NT2/D1 (cell line): ENCODE data around the gene EPHB2.
"Not testable (repeated sequence)": the region's sequence is repeated elsewhere in the genome, so short reads cannot be mapped to it uniquely, and the experiment has no call there.

Experiments
- DNase-seq: peaks from one replicate; pipeline ENCODE4 v3.0.0-alpha.2; 2011; ENCODE audit warnings: low read depth, low spot score
- H3K27me3 ChIP-seq: 2 replicates; pipeline ENCODE4 v1.6.0; 2011; ENCODE audit warnings: mild to moderate bottlenecking; ENCODE audit not compliant: insufficient read length, insufficient read depth
- H3K36me3 ChIP-seq: 2 replicates; pipeline ENCODE4 v1.6.1; 2011; ENCODE audit warnings: mild to moderate bottlenecking, low read length, mixed read lengths; ENCODE audit not compliant: insufficient read depth, insufficient read length
- H3K4me1 ChIP-seq: 2 replicates; pipeline ENCODE4 v1.5.1; 2011; ENCODE audit not compliant: insufficient read depth, insufficient read length
- H3K4me3 ChIP-seq: 2 replicates; pipeline ENCODE4 v1.5.1; 2011; ENCODE audit warnings: low read depth; ENCODE audit not compliant: insufficient read length
- H3K9ac ChIP-seq: 2 replicates; pipeline ENCODE4 v1.6.0; 2011; ENCODE audit warnings: low read depth; ENCODE audit not compliant: insufficient read length
- H3K9me3 ChIP-seq: 2 replicates; pipeline ENCODE4 v1.5.1; 2011; ENCODE audit warnings: mild to moderate bottlenecking, low read length; ENCODE audit not compliant: insufficient read depth
- SUZ12 ChIP-seq: IDR thresholded peaks from 2 replicates; pipeline ENCODE4 v1.6.1; 2011; ENCODE audit not compliant: insufficient read length, insufficient read depth; ENCODE audit errors: extremely low read depth
- YY1 ChIP-seq: IDR thresholded peaks from 2 replicates; pipeline ENCODE4 v1.6.1; 2011; ENCODE audit not compliant: insufficient read length, insufficient read depth
- ZNF274 ChIP-seq: IDR thresholded peaks from 2 replicates; pipeline ENCODE4 v1.6.1; 2011; ENCODE audit warnings: mild to moderate bottlenecking, low read depth, low read length

Gene EPHB2

DNA sequence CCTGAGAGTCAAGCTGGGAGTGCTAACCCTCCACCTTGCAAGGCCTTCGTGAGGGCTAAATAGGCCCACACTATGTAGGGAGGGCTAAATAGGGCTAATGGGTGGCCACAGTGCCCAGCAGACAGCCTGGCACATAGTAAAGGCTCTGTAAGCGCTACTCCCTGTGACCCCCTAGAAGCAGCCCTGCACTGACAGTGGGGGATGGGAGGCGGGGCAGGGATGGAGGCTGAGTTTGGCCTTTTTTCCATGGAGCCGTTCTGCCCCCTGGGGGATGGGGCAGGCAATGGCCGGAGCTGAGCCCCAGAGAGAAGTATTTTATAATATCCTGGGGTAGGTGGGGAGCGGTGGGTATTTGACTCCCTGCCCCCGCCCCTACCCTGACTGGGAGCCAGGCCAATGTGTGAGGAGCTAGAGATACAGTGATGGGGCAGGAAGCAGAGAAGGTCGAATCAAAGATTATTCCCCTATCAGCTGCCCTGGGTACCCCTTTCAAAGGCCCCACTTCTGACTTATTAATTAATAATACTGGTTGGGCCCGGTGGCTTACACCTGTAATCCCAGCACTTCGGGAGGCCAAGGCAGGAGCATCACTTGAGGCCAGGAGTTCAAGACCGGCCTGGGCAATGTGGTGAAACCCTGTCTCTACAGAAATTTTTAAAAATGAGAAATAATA lies 219.7 kb downstream of the EPHB2 start:
- DNase-seq = peak; percentile 33
- Histone ChIP-seq H3K4me3 (no peak overlapping the region), H3K9me3 (peaks cover 3% of the 10 kb centered on the region; the same call in 1 of the 2 replicates), H3K36me3 (no peaks in the 10 kb centered on the region), H3K27me3 (no peaks in the 10 kb centered on the region), H3K9ac (no peak overlapping the region), H3K4me1 (peaks cover 2% of the 10 kb centered on the region)
- no peak for TF ChIP-seq YY1
- no peak for TF ChIP-seq SUZ12
- no peak for TF ChIP-seq ZNF274

GRCh38 chr1:22932803-22933470 lies 222.3 kb downstream of the EPHB2 start:
- TF ChIP-seq SUZ12 (no peak), ZNF274 (no peak), YY1 (no peak)
- Histone ChIP-seq H3K4me3 (no peak overlapping the region), H3K4me1 (peaks cover 2% of the 10 kb centered on the region), H3K27me3 (no peaks in the 10 kb centered on the region), H3K9me3 (peaks cover 6% of the 10 kb centered on the region; the same call in 1 of the 2 replicates), H3K36me3 (no peaks in the 10 kb centered on the region), H3K9ac (no peak overlapping the region)
- DNase-seq = no peak

- Histone ChIP-seq H3K4me1 (no peaks in the 10 kb centered on the region), H3K9me3 (peaks cover 6% of the 10 kb centered on the region; the same call in 1 of the 2 replicates), H3K27me3 (no peaks in the 10 kb centered on the region), H3K36me3 (no peaks in the 10 kb centered on the region), H3K4me3 (no peak overlapping the region), H3K9ac (no peak overlapping the region)
- no peak for DNase-seq
- TF ChIP-seq SUZ12 (no peak), YY1 (no peak)
Observed at GRCh38 chr1:22935433-22935832, 224.8 kb downstream of the EPHB2 start.

- peaks cover 12% of the 10 kb centered on the region; the same call in 1 of the 2 replicates for H3K9me3 ChIP-seq
- DNase-seq = no peak
- no peak overlapping the region for H3K9ac ChIP-seq
- H3K4me3 ChIP-seq = no peak overlapping the region
- no peaks in the 10 kb centered on the region for H3K27me3 ChIP-seq
- H3K36me3 ChIP-seq = no peaks in the 10 kb centered on the region
- TF ChIP-seq SUZ12 = no peak
- no peak for TF ChIP-seq ZNF274
- no peak for TF ChIP-seq YY1
- H3K4me1 ChIP-seq = no peaks in the 10 kb centered on the region
Observed at GRCh38 chr1:22936681-22937080, 226.0 kb downstream of the EPHB2 start.

DNA sequence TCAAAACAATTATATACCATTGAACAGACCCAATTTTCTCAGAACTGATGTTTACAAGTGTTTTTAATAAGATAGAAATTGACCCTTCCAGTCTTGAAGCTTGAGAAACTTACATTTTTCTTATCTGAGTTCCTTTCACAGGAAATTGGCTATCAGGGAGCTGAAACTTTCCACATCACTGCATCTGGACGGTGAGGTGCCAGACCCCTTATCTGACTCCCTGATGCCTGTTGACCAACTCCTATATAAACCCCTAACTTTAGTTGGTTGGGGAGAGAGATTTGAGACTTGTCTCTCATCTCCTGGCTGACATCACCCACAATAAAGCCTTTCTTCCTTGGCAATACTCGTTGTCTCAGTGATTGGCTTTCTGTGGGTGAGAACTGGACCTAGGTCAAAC lies 230.6 kb downstream of the EPHB2 start:
- Histone ChIP-seq H3K4me3 (no peak overlapping the region), H3K9me3 (peaks cover 9% of the 10 kb centered on the region; the same call in 1 of the 2 replicates), H3K36me3 (no peaks in the 10 kb centered on the region), H3K4me1 (no peaks in the 10 kb centered on the region), H3K9ac (no peak overlapping the region), H3K27me3 (peaks cover 3% of the 10 kb centered on the region)
- no peak for DNase-seq
- TF ChIP-seq SUZ12 (no peak), ZNF274 (no peak), YY1 (no peak)

- Histone ChIP-seq H3K27me3 (peaks cover 3% of the 10 kb centered on the region), H3K9ac (no peak overlapping the region), H3K36me3 (no peaks in the 10 kb centered on the region), H3K9me3 (peaks cover 9% of the 10 kb centered on the region; the same call in 1 of the 2 replicates), H3K4me1 (no peaks in the 10 kb centered on the region), H3K4me3 (no peak overlapping the region)
- no peak for DNase-seq
- no peak for TF ChIP-seq SUZ12
- TF ChIP-seq ZNF274 = no peak
- TF ChIP-seq YY1 = no peak
Observed at GRCh38 chr1:22944346-22945055, 233.9 kb downstream of the EPHB2 start.

GRCh38 chr1:22945171-22945570 lies 234.5 kb downstream of the EPHB2 start:
- not testable (repeated sequence) for H3K9ac ChIP-seq, H3K9me3 ChIP-seq, H3K27me3 ChIP-seq, H3K4me1 ChIP-seq, H3K4me3 ChIP-seq, H3K36me3 ChIP-seq, DNase-seq
